NOMO-1 treated with dmso at 0.1 percent for 144 hours (cell line): ENCODE results near the gene MIA.
"Not testable (repeated sequence)": the region's sequence is repeated elsewhere in the genome, so short reads cannot be mapped to it uniquely, and the experiment has no call there.

Experiments
- DNase-seq: peaks from one replicate; lab custom pipeline; 2025; ENCODE audit not compliant: unreplicated experiment; lab: John Stamatoyannopoulos, UW

Gene MIA

DNA sequence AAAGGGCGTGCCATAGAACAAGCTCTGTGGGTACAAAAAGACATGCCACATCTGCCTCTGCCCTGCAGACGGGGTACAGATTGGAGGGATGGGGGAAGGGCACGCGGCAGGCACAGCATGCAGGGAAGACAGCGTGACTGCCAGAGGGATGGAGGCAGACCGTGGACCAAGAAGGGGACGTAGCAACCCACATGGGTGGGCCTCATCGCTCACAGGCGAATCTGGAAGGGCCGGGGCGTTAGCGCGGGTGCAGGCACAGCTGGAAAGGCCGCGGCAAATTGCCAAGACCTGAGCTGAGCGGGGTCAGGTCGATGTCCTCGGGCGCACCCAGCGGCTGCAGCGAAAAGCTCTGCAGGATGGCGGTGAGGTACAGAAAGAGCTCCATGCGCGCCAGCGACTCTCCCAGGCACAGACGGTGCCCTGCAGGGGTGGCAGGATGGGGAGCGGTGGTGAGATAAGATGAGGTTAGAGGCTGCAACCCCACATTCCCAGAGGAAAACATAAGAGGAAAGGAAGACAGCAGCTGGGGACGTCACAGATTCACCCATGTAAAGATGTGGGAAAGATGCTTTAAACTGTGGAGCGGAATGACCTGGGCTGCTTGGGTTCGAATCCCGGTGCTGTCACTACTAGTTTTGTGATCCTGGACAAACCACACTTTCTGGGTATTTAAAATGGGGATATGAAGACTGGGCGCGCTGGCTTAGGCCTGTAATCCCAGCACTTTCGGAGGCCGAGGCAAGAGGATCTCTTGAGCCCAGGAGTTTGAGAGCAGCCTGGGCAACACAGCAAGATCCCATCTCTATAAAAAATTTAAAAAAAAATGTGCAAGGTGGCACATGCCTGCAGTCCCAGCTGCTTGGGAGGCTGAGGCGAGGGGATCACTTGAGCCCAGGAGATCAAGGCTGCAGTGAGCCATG lies 43.4 kb downstream of the MIA start:
- not testable (repeated sequence) for DNase-seq

DNA sequence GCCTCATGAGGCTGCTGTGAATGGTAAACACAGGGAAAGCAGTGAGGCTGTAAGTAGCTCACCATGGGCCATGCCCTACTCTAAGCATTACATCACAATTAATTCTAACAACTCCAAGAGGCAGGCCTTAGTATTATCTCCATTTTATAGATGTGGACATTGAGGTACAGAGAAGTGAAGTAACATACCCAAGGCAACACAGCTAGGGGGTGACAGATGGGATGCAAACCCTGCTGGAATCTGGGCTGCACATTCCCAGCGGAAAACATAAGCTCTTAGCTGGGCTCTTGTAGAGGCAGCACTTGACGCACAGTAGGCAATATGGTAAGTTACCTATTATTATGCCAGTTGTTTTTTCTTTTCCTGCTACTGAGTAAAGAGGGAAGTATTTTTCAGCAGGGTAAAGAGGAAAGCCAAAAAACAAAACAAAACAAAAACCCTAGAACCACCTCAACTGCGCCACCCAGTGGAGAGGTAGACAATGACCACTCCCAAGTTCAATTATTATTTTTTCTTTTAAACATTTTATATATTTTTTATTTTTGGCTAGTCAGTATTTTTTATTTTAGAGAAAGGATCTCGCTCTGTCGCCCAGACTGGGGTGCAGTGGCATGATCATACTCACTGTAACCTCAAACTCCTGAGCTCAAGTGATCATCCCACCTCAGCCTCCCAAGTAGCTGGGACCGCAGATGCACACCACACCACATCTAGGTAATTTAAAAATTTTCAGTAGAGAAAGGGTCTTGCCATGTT lies 44.3 kb downstream of the MIA start:
- DNase-seq = not testable (repeated sequence)

- no peak for DNase-seq
Observed at GRCh38 chr19:40822161-40822560, 46.8 kb downstream of the MIA start.

DNA sequence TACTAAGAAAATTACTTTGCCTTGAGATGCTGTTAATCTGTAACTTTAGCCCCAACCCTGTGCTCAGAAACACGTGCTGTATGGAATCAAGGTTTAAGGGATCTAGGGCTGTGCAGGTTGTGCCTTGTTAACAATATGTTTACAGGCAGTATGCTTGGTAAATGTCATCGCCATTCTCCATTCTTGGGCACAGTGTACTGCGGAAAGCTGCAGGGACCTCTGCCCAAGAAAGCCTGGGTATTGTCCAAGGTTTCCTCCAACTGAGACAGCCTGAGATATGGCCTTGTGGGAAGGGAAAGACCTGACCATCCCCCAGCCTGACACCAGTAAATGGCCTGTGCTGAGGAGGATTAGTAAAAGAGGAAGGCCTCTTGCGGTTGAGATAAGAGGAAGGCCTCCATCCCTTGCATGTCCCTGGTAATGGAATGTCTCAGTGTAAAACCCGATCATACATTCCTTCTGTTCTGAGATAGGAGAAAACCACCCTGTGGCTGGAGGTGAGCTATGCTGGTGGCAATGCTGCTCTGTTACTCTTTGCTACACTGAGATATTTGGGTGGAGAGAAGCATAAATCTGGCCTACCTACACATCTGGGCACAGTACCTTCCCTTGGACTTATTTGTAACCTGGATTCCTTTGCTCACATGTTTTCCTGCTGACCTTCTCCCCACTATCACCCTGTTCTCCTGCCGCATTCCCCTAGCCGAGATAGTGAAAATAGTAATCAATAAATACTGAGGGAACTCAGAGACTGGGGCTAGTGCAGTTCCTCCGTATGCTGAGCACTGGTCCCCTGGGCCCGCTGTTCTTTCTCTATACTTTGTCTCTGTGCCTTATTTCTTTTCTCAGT lies 47.6 kb downstream of the MIA start:
- peak; percentile 49 for DNase-seq

GRCh38 chr19:40824916-40825315 lies 49.6 kb downstream of the MIA start:
- not testable (repeated sequence) for DNase-seq

- not testable (repeated sequence) for DNase-seq
Observed at GRCh38 chr19:40825460-40826095, 50.3 kb downstream of the MIA start.

DNA sequence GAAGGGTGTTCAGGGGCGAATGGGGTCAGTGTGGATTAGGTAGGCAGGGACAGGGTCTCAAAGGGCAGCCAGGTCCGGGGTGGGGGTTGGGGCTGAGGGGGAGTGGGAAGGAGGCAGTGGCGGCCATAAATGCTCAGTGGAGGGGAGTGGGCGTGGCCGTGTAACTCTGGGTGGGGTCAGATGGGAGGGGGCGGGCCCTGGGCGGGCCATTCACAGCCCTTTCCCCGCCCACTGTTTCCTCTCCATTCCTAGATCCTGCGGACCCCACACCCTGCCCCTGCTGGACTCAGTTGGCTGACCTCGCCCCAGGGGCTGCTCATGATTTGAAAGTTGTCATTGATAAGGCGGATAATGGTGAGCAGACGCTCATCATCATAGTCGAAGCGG lies 51.0 kb downstream of the MIA start:
- not testable (repeated sequence) for DNase-seq

- not testable (repeated sequence) for DNase-seq
Observed at GRCh38 chr19:40826699-40827385, 51.5 kb downstream of the MIA start.
